Stimulated activated naive B cell treated with anti-CD40 and anti-IgM and Interleukin-4, amounts not matched to agents 10 μg/mL and 1 μg/mL and 100 μg/mL, for 72 hours (primary cell): Measurements from ENCODE around the gene PLPP2.

Experiments
- ATAC-seq, 2 donors: fragments of 150-1000 bp; cut with Tn5 transposase; replicated peaks; 2 replicates each; pipeline ENCODE4 v1.10.0; 2021; ENCODE audit warnings: moderate library complexity in 1 of 2
- DNase-seq: peaks from one replicate; pipeline ENCODE4 v3.0.0; 2021
- H3K27ac Mint-ChIP-seq: one replicate; pipeline ENCODE4 v1.8.0; 2022; ENCODE audit warnings: mild to moderate bottlenecking, mixed read lengths
- H3K27me3 Mint-ChIP-seq, 2 donors: one replicate each; pipeline ENCODE4 v1.8.0; 2022; ENCODE audit warnings: mixed read lengths in 2 of 2
- H3K36me3 Mint-ChIP-seq, 2 donors: one replicate each; pipeline ENCODE4 v1.8.0; 2022; ENCODE audit warnings: mixed read lengths in 2 of 2, mild to moderate bottlenecking in 1 of 2
- H3K4me1 Mint-ChIP-seq, 2 donors: one replicate each; pipeline ENCODE4 v1.8.0; 2022; ENCODE audit warnings: mixed read lengths in 2 of 2, mild to moderate bottlenecking in 1 of 2
- H3K4me3 Mint-ChIP-seq, 2 donors: one replicate each; pipeline ENCODE4 v1.8.0; 2022; ENCODE audit warnings: mild to moderate bottlenecking in 2 of 2, mixed read lengths in 2 of 2, moderate library complexity in 1 of 2
- H3K9me3 Mint-ChIP-seq, 2 donors: one replicate each; pipeline ENCODE4 v1.8.0; 2022; ENCODE audit warnings: mixed read lengths in 2 of 2, mild to moderate bottlenecking in 1 of 2

Gene PLPP2

GRCh38 chr19:325937-326565 is 34.8 kb upstream of the PLPP2 start:
- H3K36me3 Mint-ChIP-seq: peaks cover 48 to 51% of the 10 kb centered on the region in 2 donors
- no peak for ATAC-seq

GRCh38 chr19:325173-325936 is 34.2 kb upstream of the PLPP2 start:
- no peaks in the 10 kb centered on the region for H3K27me3 Mint-ChIP-seq
- DNase-seq (no peak), ATAC-seq (no peak)
- H3K4me3 Mint-ChIP-seq: no peak overlapping the region
- peaks cover 9 to 16% of the 10 kb centered on the region in 2 donors for H3K9me3 Mint-ChIP-seq
- no peaks in the 10 kb centered on the region for H3K4me1 Mint-ChIP-seq
- peaks cover 47 to 51% of the 10 kb centered on the region in 2 donors for H3K36me3 Mint-ChIP-seq
- H3K27ac Mint-ChIP-seq: no peak overlapping the region

More at GRCh38 chr19:325937-326565, 34.8 kb upstream of the PLPP2 start:
- Mint-ChIP-seq H3K27ac (no peak overlapping the region), H3K27me3 (no peaks in the 10 kb centered on the region), H3K4me1 (no peaks in the 10 kb centered on the region), H3K4me3 (no peak overlapping the region), H3K9me3 (peaks cover 10 to 16% of the 10 kb centered on the region in 2 donors)
- no peak for DNase-seq

- H3K27me3 Mint-ChIP-seq: no peaks in the 10 kb centered on the region
- H3K36me3 Mint-ChIP-seq: peaks cover 47 to 54% of the 10 kb centered on the region in 2 donors
- H3K4me3 Mint-ChIP-seq: no peak overlapping the region
- DNase-seq: no peak
- H3K27ac Mint-ChIP-seq: no peak overlapping the region
- ATAC-seq: no peak
- H3K4me1 Mint-ChIP-seq: no peaks in the 10 kb centered on the region
- peaks cover 9 to 16% of the 10 kb centered on the region in 2 donors for H3K9me3 Mint-ChIP-seq
Observed at GRCh38 chr19:324716-325115, 33.5 kb upstream of the PLPP2 start.

- Mint-ChIP-seq H3K27ac (no peak overlapping the region), H3K9me3 (peaks cover 6% of the 10 kb centered on the region in 2 donors), H3K4me1 (peaks cover 0 to 2% of the 10 kb centered on the region in 2 donors), H3K36me3 (peaks cover 39 to 50% of the 10 kb centered on the region in 2 donors), H3K4me3 (no peak overlapping the region), H3K27me3 (no peaks in the 10 kb centered on the region)
- ATAC-seq (no peak), DNase-seq (no peak)
Observed at GRCh38 chr19:322616-323015, 31.4 kb upstream of the PLPP2 start.

- Mint-ChIP-seq H3K4me3 (no peak overlapping the region), H3K9me3 (peaks cover 5 to 6% of the 10 kb centered on the region in 2 donors), H3K36me3 (peaks cover 49 to 67% of the 10 kb centered on the region in 2 donors), H3K27me3 (no peaks in the 10 kb centered on the region), H3K4me1 (peaks cover 0 to 2% of the 10 kb centered on the region in 2 donors), H3K27ac (no peak overlapping the region)
- no peak for ATAC-seq
- DNase-seq: no peak
Observed at GRCh38 chr19:318509-318774, 27.2 kb upstream of the PLPP2 start.

GRCh38 chr19:317710-318508 is 26.7 kb upstream of the PLPP2 start:
- H3K27me3 Mint-ChIP-seq: no peaks in the 10 kb centered on the region
- ATAC-seq (no peak), DNase-seq (no peak)
- peaks cover 0 to 2% of the 10 kb centered on the region in 2 donors for H3K4me1 Mint-ChIP-seq
- H3K27ac Mint-ChIP-seq: no peak overlapping the region
- H3K9me3 Mint-ChIP-seq: peaks cover 5 to 6% of the 10 kb centered on the region in 2 donors
- H3K36me3 Mint-ChIP-seq: peaks cover 52 to 69% of the 10 kb centered on the region in 2 donors
- H3K4me3 Mint-ChIP-seq: no peak overlapping the region

- peaks cover 54 to 72% of the 10 kb centered on the region in 2 donors for H3K36me3 Mint-ChIP-seq
- no peaks in the 10 kb centered on the region for H3K27me3 Mint-ChIP-seq
- peaks cover 5% of the 10 kb centered on the region in 2 donors for H3K9me3 Mint-ChIP-seq
- ATAC-seq (no peak), DNase-seq (no peak)
- H3K4me1 Mint-ChIP-seq: peaks cover 0 to 2% of the 10 kb centered on the region in 2 donors
- H3K27ac Mint-ChIP-seq: no peak overlapping the region
- H3K4me3 Mint-ChIP-seq: no peak overlapping the region
Observed at GRCh38 chr19:315811-316210, 24.6 kb upstream of the PLPP2 start.

- no peak for ATAC-seq
- H3K9me3 Mint-ChIP-seq: peaks cover 5% of the 10 kb centered on the region in 2 donors
- no peaks in the 10 kb centered on the region for H3K27me3 Mint-ChIP-seq
- no peak overlapping the region for H3K27ac Mint-ChIP-seq
- H3K4me3 Mint-ChIP-seq: no peak overlapping the region
- DNase-seq: no peak
- H3K4me1 Mint-ChIP-seq: peaks cover 0 to 2% of the 10 kb centered on the region in 2 donors
- H3K36me3 Mint-ChIP-seq: peaks cover 46 to 67% of the 10 kb centered on the region in 2 donors
Observed at GRCh38 chr19:313988-314815, 23.0 kb upstream of the PLPP2 start.

GRCh38 chr19:313169-313987 is 22.2 kb upstream of the PLPP2 start:
- ATAC-seq (no peak), DNase-seq (no peak)
- Mint-ChIP-seq H3K36me3 (peaks cover 48 to 68% of the 10 kb centered on the region in 2 donors), H3K9me3 (peaks cover 3% of the 10 kb centered on the region in 2 donors), H3K4me3 (no peak overlapping the region), H3K27me3 (no peaks in the 10 kb centered on the region), H3K27ac (peak overlapping the region; percentile 14), H3K4me1 (peaks cover 0 to under 1% of the 10 kb centered on the region in 2 donors)

- Mint-ChIP-seq H3K27ac (no peak overlapping the region), H3K4me1 (no peaks in the 10 kb centered on the region), H3K27me3 (no peaks in the 10 kb centered on the region), H3K36me3 (peaks cover 46 to 63% of the 10 kb centered on the region in 2 donors), H3K9me3 (no peaks in the 10 kb centered on the region), H3K4me3 (no peak overlapping the region)
- ATAC-seq: no peak
- no peak for DNase-seq
Observed at GRCh38 chr19:311813-312261, 20.6 kb upstream of the PLPP2 start.

- no peak for DNase-seq
- no peaks in the 10 kb centered on the region for H3K27me3 Mint-ChIP-seq
- no peak overlapping the region for H3K4me3 Mint-ChIP-seq
- peaks cover 50 to 62% of the 10 kb centered on the region in 2 donors for H3K36me3 Mint-ChIP-seq
- no peak for ATAC-seq
- H3K9me3 Mint-ChIP-seq: no peaks in the 10 kb centered on the region
- H3K27ac Mint-ChIP-seq: no peak overlapping the region
- H3K4me1 Mint-ChIP-seq: no peaks in the 10 kb centered on the region
Observed at GRCh38 chr19:310781-311496, 19.7 kb upstream of the PLPP2 start.

- H3K4me1 Mint-ChIP-seq: no peaks in the 10 kb centered on the region
- DNase-seq: no peak
- no peaks in the 10 kb centered on the region for H3K27me3 Mint-ChIP-seq
- peaks cover 51 to 62% of the 10 kb centered on the region in 2 donors for H3K36me3 Mint-ChIP-seq
- no peaks in the 10 kb centered on the region for H3K9me3 Mint-ChIP-seq
- H3K4me3 Mint-ChIP-seq: no peak overlapping the region
- ATAC-seq: no peak
- no peak overlapping the region for H3K27ac Mint-ChIP-seq
Observed at GRCh38 chr19:310141-310651, 19.0 kb upstream of the PLPP2 start.
